Measurements from ENCODE around the gene PLEKHO2. TPM values are rescaled to one million over a fixed set of nuclear protein-coding genes. Genes with fewer than 3 reads are reported as not detected.

PLEKHO2 gene
- total RNA-seq, 4 donors from 2014 or later: 53.0 to 86.6 (median 58.4) TPM

- DNase-seq (ENCODE audit: low spot score) (no peak), ATAC-seq (ENCODE audit: low FRiP score) (no peak)
- TF ChIP-seq CTCF (IDR thresholded peaks at IDR 0.05): no peak
Observed at GRCh38 chr15:64878705-64879104, 37.0 kb downstream of the PLEKHO2 start.

- DNase-seq (ENCODE audit: low spot score): no peak
Observed at GRCh38 chr15:64883100-64883581, 41.4 kb downstream of the PLEKHO2 start.

GRCh38 chr15:64883997-64884511 is 42.3 kb downstream of the PLEKHO2 start:
- ATAC-seq (ENCODE audit: low FRiP score) (peak; percentile 86), DNase-seq (ENCODE audit: low spot score) (peak; percentile 63)
- no peak for TF ChIP-seq CTCF (IDR thresholded peaks at IDR 0.05)

More at GRCh38 chr15:64883100-64883581, 41.4 kb downstream of the PLEKHO2 start:
- TF ChIP-seq CTCF (IDR thresholded peaks at IDR 0.05): no peak
- no peak for ATAC-seq (ENCODE audit: low FRiP score)

GRCh38 chr15:64884679-64885078 is 43.0 kb downstream of the PLEKHO2 start:
- no peak for DNase-seq (ENCODE audit: low spot score)
- ATAC-seq (ENCODE audit: low FRiP score): no peak
- TF ChIP-seq CTCF (IDR thresholded peaks at IDR 0.05): no peak

GRCh38 chr15:64888336-64888735 is 46.6 kb downstream of the PLEKHO2 start:
- TF ChIP-seq CTCF (IDR thresholded peaks at IDR 0.05): no peak
- ATAC-seq (ENCODE audit: low FRiP score) (no peak), DNase-seq (ENCODE audit: low spot score) (no peak)

GRCh38 chr15:64891561-64891960 is 49.8 kb downstream of the PLEKHO2 start:
- TF ChIP-seq CTCF (IDR thresholded peaks at IDR 0.05): no peak
- DNase-seq (ENCODE audit: low spot score): no peak
- no peak for ATAC-seq (ENCODE audit: low FRiP score)

- no peak for TF ChIP-seq CTCF (IDR thresholded peaks at IDR 0.05)
- DNase-seq (ENCODE audit: low spot score): no peak
- no peak for ATAC-seq (ENCODE audit: low FRiP score)
Observed at GRCh38 chr15:64892847-64893403, 51.2 kb downstream of the PLEKHO2 start.
